Activated CD4-positive, alpha-beta T cell treated with anti-CD3 and anti-CD28 coated beads, Interleukin-10, Interleukin-2, amounts not matched to agents 100 ng/mL and 50 ng/mL, durations not matched to agents 16 hours and 8 hours (primary cell): ENCODE measurements around the gene ABHD17A.

ENCODE experiments used
- DNase-seq: peaks from one replicate; pipeline ENCODE4 v3.0.0-alpha.2; 2020

The ABHD17A gene

GRCh38 chr19:1832046-1832663 is 53.1 kb downstream of the ABHD17A start:
- DNase-seq: no peak

GRCh38 chr19:1830978-1831377 is 54.3 kb downstream of the ABHD17A start:
- no peak for DNase-seq

GRCh38 chr19:1830568-1830967 is 54.7 kb downstream of the ABHD17A start:
- no peak for DNase-seq

GRCh38 chr19:1829958-1830357 is 55.3 kb downstream of the ABHD17A start:
- DNase-seq: no peak

GRCh38 chr19:1828279-1829238 is 56.7 kb downstream of the ABHD17A start:
- no peak for DNase-seq

- no peak for DNase-seq
Measured at GRCh38 chr19:1827566-1828278, 57.6 kb downstream of the ABHD17A start.
